LNCAP (cell line): Measurements from ENCODE around the gene MRPL37.

ENCODE experiments used
- CTCF ChIP-seq: fragments of 450-650 bp; IDR thresholded peaks from 2 replicates; pipeline ENCODE4 v1.5.1; 2017; ENCODE audit warnings: mild to moderate bottlenecking

The MRPL37 gene

GRCh38 chr1:54240741-54241335, 40.9 kb downstream of the MRPL37 start:
- no peak for TF ChIP-seq CTCF

- no peak for TF ChIP-seq CTCF
Measured at GRCh38 chr1:54241364-54241763, 41.4 kb downstream of the MRPL37 start.

GRCh38 chr1:54243022-54243421, 43.1 kb downstream of the MRPL37 start:
- TF ChIP-seq CTCF, result no peak

- TF ChIP-seq CTCF, result no peak
Measured at GRCh38 chr1:54244655-54245054, 44.7 kb downstream of the MRPL37 start.

GRCh38 chr1:54245501-54245900, 45.5 kb downstream of the MRPL37 start:
- TF ChIP-seq CTCF, result no peak

- TF ChIP-seq CTCF, result no peak
Measured at GRCh38 chr1:54246116-54246721, 46.3 kb downstream of the MRPL37 start.

- TF ChIP-seq CTCF, result no peak
Measured at GRCh38 chr1:54247863-54248515, 48.0 kb downstream of the MRPL37 start.
